CD8-positive, alpha-beta memory T cell (primary cell): ENCODE data around the gene SMYD2. TPM values are rescaled to one million over a fixed set of nuclear protein-coding genes. Genes with fewer than 3 reads are reported as not detected.

Experiments
- CTCF ChIA-PET: fragments of 350-600 bp; sonication (Branson Sonifier 250); formaldehyde crosslinking; loops from one replicate; lab custom pipeline; 2021; ENCODE audit warnings: antibody characterized with exemption; lab: Charles Lee
- POLR2A ChIA-PET: fragments of 350-600 bp; sonication (Branson Sonifier 250); formaldehyde crosslinking; loops from one replicate; lab custom pipeline; 2021; ENCODE audit warnings: antibody characterized with exemption; lab: Charles Lee
- DNase-seq, 5 donors: peaks; one replicate each; pipeline versions ENCODE4 v3.0.0 to v3.0.0-alpha.2; 2020 to 2022; ENCODE audit warnings: mixed read lengths in 1 of 5
- H3K27ac ChIP-seq: one replicate; pipeline ENCODE4 v1.7.0; 2013; ENCODE audit warnings: low read depth, mild to moderate bottlenecking, low read length, moderate library complexity
- H3K27me3 ChIP-seq: 2 replicates; pipeline ENCODE4 v1.7.0; 2013; ENCODE audit warnings: low read length, mild to moderate bottlenecking; ENCODE audit not compliant: insufficient read depth, poor library complexity, severe bottlenecking
- H3K36me3 ChIP-seq: 2 replicates; pipeline ENCODE4 v1.7.0; 2013; ENCODE audit warnings: mild to moderate bottlenecking, low read length, moderate library complexity; ENCODE audit not compliant: insufficient read depth
- H3K4me1 ChIP-seq: 2 replicates; pipeline ENCODE4 v1.7.0; 2013; ENCODE audit warnings: mild to moderate bottlenecking, low read length, moderate library complexity; ENCODE audit not compliant: insufficient read depth
- H3K4me3 ChIP-seq: 2 replicates; pipeline ENCODE4 v1.7.0; 2013; ENCODE audit warnings: mild to moderate bottlenecking, low read length
- H3K9me3 ChIP-seq: 2 replicates; pipeline ENCODE4 v1.7.0; 2013; ENCODE audit warnings: mild to moderate bottlenecking, low read length
- H3K27ac Mint-ChIP-seq, 8 donors: one replicate each; pipeline ENCODE4 v1.8.0; 2020 to 2021; ENCODE audit warnings: mixed read lengths in 8 of 8, mild to moderate bottlenecking in 6 of 8, inconsistent platforms in 3 of 8, moderate library complexity in 3 of 8
- H3K27me3 Mint-ChIP-seq, 2 donors: one replicate each; pipeline ENCODE4 v1.8.0; 2020 to 2021; ENCODE audit warnings: mixed read lengths in 2 of 2, mild to moderate bottlenecking in 1 of 2, moderate library complexity in 1 of 2
- H3K36me3 Mint-ChIP-seq, 3 donors: one replicate each; pipeline ENCODE4 v1.8.0; 2020 to 2021; ENCODE audit warnings: mixed read lengths in 3 of 3, inconsistent platforms in 1 of 3, mild to moderate bottlenecking in 1 of 3
- H3K4me1 Mint-ChIP-seq, 3 donors: one replicate each; pipeline ENCODE4 v1.8.0; 2020 to 2021; ENCODE audit warnings: mixed read lengths in 3 of 3, inconsistent platforms in 1 of 3, mild to moderate bottlenecking in 1 of 3
- H3K4me3 Mint-ChIP-seq, 7 donors: one replicate each; pipeline ENCODE4 v1.8.0; 2020 to 2021; ENCODE audit warnings: mixed read lengths in 7 of 7, mild to moderate bottlenecking in 6 of 7, moderate library complexity in 4 of 7, inconsistent platforms in 2 of 7
- H3K9me3 Mint-ChIP-seq, 5 donors: one replicate each; pipeline ENCODE4 v1.8.0; 2020 to 2022; ENCODE audit warnings: mixed read lengths in 5 of 5, mild to moderate bottlenecking in 3 of 5, moderate library complexity in 2 of 5, inconsistent platforms in 1 of 5
- polyA plus RNA-seq: library from polyadenylated mRNA; unstranded; fragments of 300-500 nt; fragmentation: Illumina TruSeq; gene quantifications from one replicate; pipeline ENCODE4 v1.2.3, GENCODE V29; 2021
- total RNA-seq, 2 experiments: library from RNA; stranded (reverse); gene quantifications; one replicate each; pipeline ENCODE4 v1.2.3, GENCODE V29; 2021

The SMYD2 gene
- total and polyA plus RNA-seq, 3 experiments from 2014 or later, result 23.2 to 46.2 (median 25.9) TPM

GRCh38 chr1:214329470-214330220 lies 48.7 kb downstream of the SMYD2 start:
- POLR2A ChIA-PET, result no interaction called here
- CTCF ChIA-PET, result interaction anchor here (0.6 to 11.2 kb wide), 22 partner anchors 8 to 1085 kb away, joined by 3 to 356 read pairs (median 6); partner anchors contain the start of gene SMYD2
- Mint-ChIP-seq H3K4me1 (peaks cover 0 to 14% (median 5%) of the 10 kb centered on the region in 3 donors), H3K36me3 (peaks cover 0 to 82% (median 14%) of the 10 kb centered on the region in 3 donors), H3K9me3 (no peaks in the 10 kb centered on the region), H3K4me3 (no peak overlapping the region), H3K27ac (no peak overlapping the region), H3K27me3 (no peaks in the 10 kb centered on the region)
- Histone ChIP-seq H3K9me3 (no peaks in the 10 kb centered on the region), H3K4me1 (no peaks in the 10 kb centered on the region), H3K36me3 (peaks cover 5% of the 10 kb centered on the region), H3K4me3 (no peak overlapping the region), H3K27me3 (no peaks in the 10 kb centered on the region), H3K27ac (no peak overlapping the region)
- no peak for DNase-seq

- Histone ChIP-seq H3K27ac (no peak overlapping the region), H3K9me3 (no peaks in the 10 kb centered on the region), H3K36me3 (peaks cover 5% of the 10 kb centered on the region), H3K27me3 (no peaks in the 10 kb centered on the region), H3K4me1 (no peaks in the 10 kb centered on the region), H3K4me3 (no peak overlapping the region)
- H3K27me3 Mint-ChIP-seq, result no peaks in the 10 kb centered on the region
- H3K4me3 Mint-ChIP-seq, result no peak overlapping the region
- H3K9me3 Mint-ChIP-seq, result no peaks in the 10 kb centered on the region
- H3K27ac Mint-ChIP-seq, result no peak overlapping the region
- DNase-seq, result no peak
- peaks cover 0 to 82% (median 12%) of the 10 kb centered on the region in 3 donors for H3K36me3 Mint-ChIP-seq
- CTCF ChIA-PET, result interaction anchor here (1.1 to 11.2 kb wide), 9 partner anchors 8 to 308 kb away, joined by 4 to 356 read pairs (median 28); partner anchors contain the start of gene SMYD2
- POLR2A ChIA-PET, result no interaction called here
- peaks cover 0 to 14% (median 5%) of the 10 kb centered on the region in 3 donors for H3K4me1 Mint-ChIP-seq
Measured at GRCh38 chr1:214330222-214330621, 49.3 kb downstream of the SMYD2 start.

DNA sequence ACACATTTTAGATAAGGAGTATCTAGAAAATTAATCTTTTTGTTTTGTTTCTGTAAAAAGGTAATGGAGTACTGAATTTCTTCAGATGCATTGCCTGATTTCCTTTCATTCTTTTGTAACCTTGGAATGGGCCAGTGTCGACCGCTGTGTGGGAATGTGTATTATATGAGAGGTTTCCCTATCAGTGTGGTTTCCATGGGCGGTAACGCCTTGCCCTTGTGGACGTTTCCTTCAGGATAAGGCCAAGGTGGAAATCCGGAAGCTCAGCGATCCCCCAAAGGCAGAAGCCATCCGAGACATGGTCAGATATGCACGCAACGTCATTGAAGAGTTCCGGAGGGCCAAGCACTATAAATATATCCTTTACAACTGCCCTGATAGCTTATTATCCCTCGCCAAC lies 49.8 kb downstream of the SMYD2 start:
- H3K27me3 Mint-ChIP-seq, result no peaks in the 10 kb centered on the region
- H3K36me3 ChIP-seq, result peaks cover 5% of the 10 kb centered on the region
- CTCF ChIA-PET, result interaction anchor here (1.5 to 11.2 kb wide), 7 partner anchors 15 to 167 kb away, joined by 3 to 356 read pairs (median 43); partner anchors contain the start of gene SMYD2
- POLR2A ChIA-PET, result no interaction called here
- no peaks in the 10 kb centered on the region for H3K4me1 ChIP-seq
- H3K4me3 ChIP-seq, result no peak overlapping the region
- H3K9me3 Mint-ChIP-seq, result no peaks in the 10 kb centered on the region
- H3K4me3 Mint-ChIP-seq, result no peak overlapping the region
- H3K27ac Mint-ChIP-seq, result peak overlapping the region in 1 of 8 donors; percentile 57
- no peaks in the 10 kb centered on the region for H3K27me3 ChIP-seq
- H3K4me1 Mint-ChIP-seq, result peaks cover 0 to 14% (median 5%) of the 10 kb centered on the region in 3 donors
- H3K9me3 ChIP-seq, result no peaks in the 10 kb centered on the region
- no peak overlapping the region for H3K27ac ChIP-seq
- no peak for DNase-seq
- H3K36me3 Mint-ChIP-seq, result peaks cover 0 to 81% (median 15%) of the 10 kb centered on the region in 3 donors

DNA sequence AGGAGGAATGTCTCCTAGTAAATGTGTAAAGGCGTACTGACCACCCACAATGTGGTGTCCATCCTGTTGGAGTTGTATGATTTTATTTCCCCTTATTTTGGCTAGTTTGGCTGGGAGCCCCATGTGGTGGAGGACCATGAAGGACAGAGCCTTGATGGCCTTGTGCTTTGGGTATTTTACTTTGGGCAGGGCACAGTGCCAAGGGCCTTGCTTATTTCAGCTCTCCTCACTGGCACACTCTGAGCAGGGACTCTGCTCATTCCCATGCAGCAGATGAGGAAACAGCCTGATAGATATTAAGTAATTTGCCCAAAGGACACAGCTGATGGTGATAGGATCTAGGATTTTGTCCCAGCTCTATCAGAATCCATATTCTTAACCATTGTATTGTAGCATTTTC lies 50.2 kb downstream of the SMYD2 start:
- Mint-ChIP-seq H3K4me1 (peaks cover 0 to 14% (median 5%) of the 10 kb centered on the region in 3 donors), H3K4me3 (no peak overlapping the region), H3K9me3 (no peaks in the 10 kb centered on the region), H3K36me3 (peaks cover 0 to 84% (median 15%) of the 10 kb centered on the region in 3 donors), H3K27me3 (no peaks in the 10 kb centered on the region), H3K27ac (no peak overlapping the region)
- Histone ChIP-seq H3K36me3 (peaks cover 5% of the 10 kb centered on the region), H3K9me3 (no peaks in the 10 kb centered on the region), H3K27ac (no peak overlapping the region), H3K4me1 (no peaks in the 10 kb centered on the region), H3K4me3 (no peak overlapping the region), H3K27me3 (no peaks in the 10 kb centered on the region)
- POLR2A ChIA-PET, result no interaction called here
- CTCF ChIA-PET, result interaction anchor here (0.7 to 11.2 kb wide), 13 partner anchors 9 to 294 kb away, joined by 3 to 356 read pairs (median 5); partner anchors contain the start of gene SMYD2
- no peak for DNase-seq

DNA sequence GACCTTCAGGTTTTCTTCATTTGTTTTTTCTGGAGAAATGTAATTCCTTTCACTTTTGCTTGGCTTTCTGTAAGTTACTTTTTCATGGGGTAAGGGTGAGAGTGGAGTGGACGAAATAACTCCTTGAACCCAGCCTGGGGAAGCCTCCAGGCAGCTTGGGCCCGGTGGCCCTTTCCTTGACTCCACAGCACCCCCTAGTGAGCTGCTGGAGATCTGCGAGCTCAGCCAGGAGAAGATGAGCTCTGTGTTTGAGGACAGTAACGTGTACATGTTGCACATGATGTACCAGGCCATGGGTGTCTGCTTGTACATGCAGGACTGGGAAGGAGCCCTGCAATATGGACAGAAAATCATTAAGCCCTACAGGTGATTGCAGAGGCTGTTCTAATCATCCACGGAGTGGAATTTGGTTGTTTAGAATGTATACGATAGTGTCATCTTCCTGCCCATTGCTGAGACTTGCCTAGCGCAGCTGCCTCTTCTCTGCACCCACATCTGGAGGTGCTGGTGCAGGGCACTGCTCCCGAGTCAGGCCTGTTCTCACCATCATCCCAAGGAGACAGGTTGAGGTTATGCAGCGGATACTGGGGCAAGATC lies 51.0 kb downstream of the SMYD2 start:
- Mint-ChIP-seq H3K4me3 (no peak overlapping the region), H3K9me3 (no peaks in the 10 kb centered on the region), H3K36me3 (peaks cover 5 to 83% (median 15%) of the 10 kb centered on the region in 3 donors), H3K4me1 (peaks cover 0 to 14% (median 5%) of the 10 kb centered on the region in 3 donors), H3K27ac (peak overlapping the region in 1 of 8 donors; percentile 65), H3K27me3 (no peaks in the 10 kb centered on the region)
- ChIA-PET CTCF (interaction anchor here (0.6 to 11.2 kb wide), 20 partner anchors 8 to 307 kb away, joined by 3 to 356 read pairs (median 4); partner anchors contain the start of gene SMYD2), POLR2A (no interaction called here)
- DNase-seq, result peak; percentile 16 to 55 (median 29)
- Histone ChIP-seq H3K36me3 (peaks cover 5% of the 10 kb centered on the region), H3K9me3 (no peaks in the 10 kb centered on the region), H3K4me1 (no peaks in the 10 kb centered on the region), H3K4me3 (no peak overlapping the region), H3K27ac (no peak overlapping the region), H3K27me3 (no peaks in the 10 kb centered on the region)

DNA sequence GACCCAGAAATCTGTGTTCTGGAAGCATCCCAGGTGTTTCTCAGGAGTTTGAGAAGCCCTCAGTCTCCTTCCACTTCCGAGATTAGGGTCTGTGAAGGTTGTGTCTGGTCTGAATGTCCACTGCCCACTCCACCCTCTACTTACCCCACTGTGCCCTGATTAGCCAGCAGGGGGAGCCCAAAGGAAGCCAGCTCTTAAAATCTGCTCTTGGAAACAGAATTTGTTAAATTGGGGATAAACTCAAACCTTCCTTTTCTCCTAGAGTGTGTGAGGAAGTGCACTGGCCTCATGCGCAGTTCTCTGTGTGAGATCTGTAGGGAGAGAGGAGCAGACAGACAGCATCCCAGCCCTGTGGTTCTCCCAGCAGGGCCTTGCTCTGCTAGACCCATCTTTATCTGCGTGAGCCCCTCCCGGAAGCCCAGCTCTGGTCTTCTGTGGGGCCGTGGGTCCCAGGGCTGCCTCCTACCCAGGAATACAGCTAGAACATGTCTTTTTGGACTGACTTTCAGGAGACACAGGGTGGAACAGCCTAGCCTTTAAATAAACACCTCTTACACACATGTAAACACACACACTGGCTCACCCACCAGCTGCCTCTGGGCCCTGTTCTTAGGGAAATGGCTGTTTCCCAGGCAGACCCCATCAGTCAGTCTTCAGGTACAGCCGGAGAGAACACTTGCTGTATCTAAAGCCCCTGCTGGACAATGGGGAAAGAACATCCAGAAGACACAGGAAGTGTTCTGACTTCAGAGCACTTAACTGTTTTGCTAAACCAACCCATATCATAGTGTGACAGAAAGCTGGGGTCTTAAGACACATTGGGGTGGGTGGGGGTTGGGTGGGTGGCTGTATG lies 52.2 kb downstream of the SMYD2 start:
- Histone ChIP-seq H3K4me1 (no peaks in the 10 kb centered on the region), H3K27me3 (no peaks in the 10 kb centered on the region), H3K4me3 (no peak overlapping the region), H3K9me3 (no peaks in the 10 kb centered on the region), H3K27ac (no peak overlapping the region), H3K36me3 (peaks cover 5% of the 10 kb centered on the region)
- Mint-ChIP-seq H3K36me3 (peaks cover 11 to 84% (median 21%) of the 10 kb centered on the region in 3 donors), H3K4me3 (no peak overlapping the region), H3K27me3 (no peaks in the 10 kb centered on the region), H3K4me1 (peaks cover 0 to 4% (median 3%) of the 10 kb centered on the region in 3 donors), H3K9me3 (no peaks in the 10 kb centered on the region), H3K27ac (no peak overlapping the region)
- no peak for DNase-seq
- CTCF ChIA-PET, result interaction anchor here (0.9 to 11.2 kb wide), 13 partner anchors 11 to 312 kb away, joined by 3 to 356 read pairs (median 3); no protein-coding TSS in a partner anchor
- POLR2A ChIA-PET, result no interaction called here

- no peaks in the 10 kb centered on the region for H3K4me1 ChIP-seq
- POLR2A ChIA-PET, result no interaction called here
- H3K9me3 ChIP-seq, result no peaks in the 10 kb centered on the region
- no peaks in the 10 kb centered on the region for H3K27me3 Mint-ChIP-seq
- no peaks in the 10 kb centered on the region for H3K27me3 ChIP-seq
- H3K27ac ChIP-seq, result no peak overlapping the region
- H3K9me3 Mint-ChIP-seq, result no peaks in the 10 kb centered on the region
- no peak overlapping the region for H3K4me3 Mint-ChIP-seq
- peaks cover 11 to 74% (median 26%) of the 10 kb centered on the region in 3 donors for H3K36me3 Mint-ChIP-seq
- no peaks in the 10 kb centered on the region for H3K36me3 ChIP-seq
- peaks cover 0 to 4% (median 3%) of the 10 kb centered on the region in 3 donors for H3K4me1 Mint-ChIP-seq
- no peak overlapping the region for H3K4me3 ChIP-seq
- DNase-seq, result no peak
- CTCF ChIA-PET, result interaction anchor here (1.0 kb wide), 1 partner anchor 74 kb away, joined by 3 read pairs; no protein-coding TSS in a partner anchor
- H3K27ac Mint-ChIP-seq, result peak overlapping the region in 1 of 8 donors; percentile 50
Measured at GRCh38 chr1:214335567-214335966, 54.6 kb downstream of the SMYD2 start.
